Liver (tissue), 9 donors: ENCODE measurements around the gene MOSPD3. TPM values are rescaled to one million over a fixed set of nuclear protein-coding genes. Genes with fewer than 3 reads are reported as not detected.

ENCODE experiments used
- DNase-seq: peaks from one replicate; pipeline ENCODE4 v3.0.0-alpha.2; 2017; ENCODE audit warnings: low spot score
- H3K27ac ChIP-seq, 2 donors: one replicate each; pipeline ENCODE4 v1.7.0; 2013; ENCODE audit warnings: inconsistent platforms in 2 of 2, low read length in 2 of 2, control low read depth in 1 of 2, low read depth in 1 of 2, mild to moderate bottlenecking in 1 of 2
- H3K27me3 ChIP-seq, 4 donors: one replicate each; pipeline versions ENCODE4 v1.6.1 to v1.7.0; 2013; ENCODE audit warnings: low read length in 3 of 4, inconsistent platforms in 1 of 4, mild to moderate bottlenecking in 1 of 4, moderate library complexity in 1 of 4; ENCODE audit not compliant: control insufficient read depth in 4 of 4, insufficient read depth in 4 of 4
- H3K36me3 ChIP-seq, 4 donors: one replicate each; pipeline versions ENCODE4 v1.6.1 to v1.7.0; 2013; ENCODE audit warnings: low read length in 3 of 4, mild to moderate bottlenecking in 3 of 4, low read depth in 1 of 4, moderate library complexity in 1 of 4; ENCODE audit not compliant: control insufficient read depth in 4 of 4, insufficient read depth in 3 of 4
- H3K4me1 ChIP-seq, 4 donors: one replicate each; pipeline versions ENCODE4 v1.6.1 to v1.7.0; 2013; ENCODE audit warnings: low read length in 3 of 4, mild to moderate bottlenecking in 3 of 4, moderate library complexity in 1 of 4; ENCODE audit not compliant: control insufficient read depth in 4 of 4, insufficient read depth in 4 of 4
- H3K4me3 ChIP-seq, 3 donors: one replicate each; pipeline versions ENCODE4 v1.6.1 to v1.7.0; 2013; ENCODE audit warnings: low read length in 3 of 3, control low read depth in 1 of 3, low read depth in 1 of 3, mild to moderate bottlenecking in 1 of 3
- H3K9ac ChIP-seq, 2 donors: one replicate each; pipeline ENCODE4 v1.7.0; 2013; ENCODE audit warnings: low read length in 2 of 2, mild to moderate bottlenecking in 2 of 2, moderate library complexity in 2 of 2, control low read depth in 1 of 2, low read depth in 1 of 2
- H3K9me3 ChIP-seq, 4 donors: one replicate each; pipeline versions ENCODE4 v1.6.1 to v1.7.0; 2013; ENCODE audit warnings: low read length in 3 of 4; ENCODE audit not compliant: control insufficient read depth in 4 of 4
- ATF3 ChIP-seq: IDR thresholded peaks from 2 replicates; pipeline ENCODE4 v1.6.1; 2016; ENCODE audit warnings: antibody characterized with exemption
- CTCF ChIP-seq: fragments of 150-350 bp; IDR thresholded peaks from 2 replicates; pipeline ENCODE4 v1.5.1; 2017; ENCODE audit warnings: improper control_type of control experiment, low read depth, low read length; ENCODE audit not compliant: missing input control
- EGR1 ChIP-seq, 2 donors: IDR thresholded peaks; 2 replicates each; pipeline ENCODE4 v1.6.1; 2016 to 2018; ENCODE audit warnings: antibody characterized with exemption in 2 of 2, low read depth in 2 of 2
- FOXA1 ChIP-seq: IDR thresholded peaks from 2 replicates; pipeline ENCODE4 v1.6.1; 2016; ENCODE audit warnings: antibody characterized with exemption
- FOXA2 ChIP-seq: IDR thresholded peaks from 2 replicates; pipeline ENCODE4 v1.6.1; 2016; ENCODE audit warnings: antibody characterized with exemption
- GABPA ChIP-seq, 2 donors: IDR thresholded peaks in 1 of 2; conservative IDR thresholded peaks in 1 of 2; 2 replicates each; pipeline ENCODE4 v1.6.1; 2016; ENCODE audit warnings: antibody characterized with exemption in 2 of 2, mild to moderate bottlenecking in 1 of 2, moderate library complexity in 1 of 2
- HNF4A ChIP-seq, 2 donors: conservative IDR thresholded peaks; 2 replicates each; pipeline ENCODE4 v1.6.1; 2016; ENCODE audit warnings: antibody characterized with exemption in 2 of 2, mild to moderate bottlenecking in 2 of 2
- HNF4G ChIP-seq: IDR thresholded peaks from 2 replicates; pipeline ENCODE4 v1.6.1; 2016; ENCODE audit warnings: antibody characterized with exemption
- JUND ChIP-seq, 2 donors: IDR thresholded peaks; 2 replicates each; pipeline ENCODE4 v1.6.1; 2016; ENCODE audit warnings: antibody characterized with exemption in 2 of 2
- MAX ChIP-seq: IDR thresholded peaks from 2 replicates; pipeline ENCODE4 v1.6.1; 2016; ENCODE audit warnings: antibody characterized with exemption
- NR2F2 ChIP-seq: IDR thresholded peaks from 2 replicates; pipeline ENCODE4 v1.6.1; 2016; ENCODE audit warnings: antibody characterized with exemption
- RAD21 ChIP-seq, 2 donors: IDR thresholded peaks; 2 replicates each; pipeline ENCODE4 v1.6.1; 2016; ENCODE audit warnings: antibody characterized with exemption in 2 of 2, mild to moderate bottlenecking in 2 of 2
- RXRA ChIP-seq, 2 donors: IDR thresholded peaks; 2 replicates each; pipeline ENCODE4 v1.6.1; 2017 to 2018; ENCODE audit warnings: antibody characterized with exemption in 2 of 2, mild to moderate bottlenecking in 1 of 2
- SP1 ChIP-seq: IDR thresholded peaks from 2 replicates; pipeline ENCODE4 v1.6.1; 2018; ENCODE audit warnings: antibody characterized with exemption, mild to moderate bottlenecking
- TAF1 ChIP-seq: conservative IDR thresholded peaks from 2 replicates; pipeline ENCODE4 v1.6.1; 2016; ENCODE audit warnings: antibody characterized with exemption, mild to moderate bottlenecking
- YY1 ChIP-seq: IDR thresholded peaks from 2 replicates; pipeline ENCODE4 v1.6.1; 2016; ENCODE audit warnings: antibody characterized with exemption, mild to moderate bottlenecking
- WGBS: extraction: QIAGEN DNeasy Blood & Tissue Kit; methylation state at CpG from one replicate; pipeline ENCODE4 v1.1.7; 2013; 5-methylcytosine and 5-hydroxymethylcytosine counted together
- polyA plus RNA-seq, 2 donors: library from polyadenylated mRNA; stranded (reverse) in 1 of 2; unstranded in 1 of 2; fragments of 200-250 nt in 1 of 2; fragments of >200 nt in 1 of 2; fragmentation: Nextera tagmentation in 1 of 2; extraction: Ambion mirVana in 1 of 2; gene quantifications; one replicate each; pipeline versions ENCODE4 v1.2.1 to v1.2.3, GENCODE V29; 2013 to 2015
- total RNA-seq, 2 donors: library from RNA; depleted of rRNA; stranded (reverse); fragments of >200 nt; gene quantifications; one replicate each; pipeline ENCODE4 v1.2.3, GENCODE V29; 2014
- TF ChIP-seq, protein P1 (sequence below): IDR thresholded peaks from 2 replicates; pipeline ENCODE4 v1.6.1; 2016; ENCODE audit warnings: antibody characterized with exemption
- donor health status: healthy.
- donor health status: healthy.
- donor health status: healthy.
- donor health status: healthy.
- donor health status: healthy.

The MOSPD3 gene
- total and polyA plus RNA-seq, 4 donors = 3.5 to 15.7 (median 8.6) TPM

DNA sequence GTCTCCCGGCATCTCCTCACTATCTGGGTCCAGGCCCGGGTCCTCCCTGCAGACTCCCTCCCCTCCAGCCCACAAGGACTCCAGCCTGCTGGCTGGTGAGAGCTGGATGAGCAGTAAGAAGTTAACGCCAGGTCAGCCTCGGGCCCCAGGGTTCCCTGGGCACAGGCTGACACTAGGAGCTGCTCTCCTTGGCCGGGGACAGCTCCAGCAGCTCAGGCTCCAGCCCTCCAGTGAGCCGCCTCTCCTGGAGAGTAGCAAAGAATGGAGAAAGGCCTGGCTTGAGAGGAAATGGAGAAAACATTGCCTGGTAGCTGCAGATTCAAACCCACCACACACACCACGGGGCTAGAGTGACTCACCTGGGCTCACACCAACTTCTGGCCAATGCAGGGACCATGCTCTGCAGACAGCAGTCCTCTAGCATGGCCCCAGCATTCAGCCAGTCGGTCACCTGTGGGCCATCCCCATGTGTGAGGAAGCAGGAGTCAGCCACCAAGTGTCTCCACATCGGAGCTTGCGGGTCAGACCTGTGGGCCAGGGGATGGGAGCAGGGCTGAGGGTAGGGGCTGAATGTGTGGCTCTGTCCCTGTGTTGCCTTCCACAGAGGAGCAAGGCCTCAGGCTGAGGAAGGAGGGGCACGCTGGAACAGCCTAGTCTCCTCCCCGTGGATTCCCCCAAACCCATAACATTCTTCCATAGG is 45.2 kb upstream of the MOSPD3 start:
- H3K27ac ChIP-seq = peak overlapping the region; percentile 84 to 90
- TF ChIP-seq RAD21 (IDR thresholded peaks at IDR 0.05) = no peak
- no peak for TF ChIP-seq GABPA (IDR thresholded peaks at IDR 0.05 in 1 of 2, conservative IDR thresholded peaks at IDR 0.05 in 1 of 2)
- TF ChIP-seq SP1 = no peak
- TF ChIP-seq EGR1 (IDR thresholded peaks at IDR 0.05; ENCODE audit: low read depth in 2 of 2) = no peak
- no peak for TF ChIP-seq TAF1
- no peak for TF ChIP-seq NR2F2
- TF ChIP-seq HNF4G = no peak
- no peak for TF ChIP-seq ATF3
- TF ChIP-seq FOXA1 = no peak
- no peak for TF ChIP-seq HNF4A (conservative IDR thresholded peaks at IDR 0.05)
- TF ChIP-seq FOXA2 = no peak
- no peaks in the 10 kb centered on the region for H3K27me3 ChIP-seq
- H3K4me3 ChIP-seq = no peak overlapping the region
- peaks cover 37 to 94% (median 77%) of the 10 kb centered on the region in 4 donors for H3K4me1 ChIP-seq
- 72% methylated on average over 12 of the region's 12 CpGs for WGBS
- H3K36me3 ChIP-seq = peaks cover 0 to 15% (median 7%) of the 10 kb centered on the region in 4 donors
- H3K9me3 ChIP-seq = no peaks in the 10 kb centered on the region
- no peak for DNase-seq
- H3K9ac ChIP-seq = peak overlapping the region in 1 of 2 donors; percentile 9

DNA sequence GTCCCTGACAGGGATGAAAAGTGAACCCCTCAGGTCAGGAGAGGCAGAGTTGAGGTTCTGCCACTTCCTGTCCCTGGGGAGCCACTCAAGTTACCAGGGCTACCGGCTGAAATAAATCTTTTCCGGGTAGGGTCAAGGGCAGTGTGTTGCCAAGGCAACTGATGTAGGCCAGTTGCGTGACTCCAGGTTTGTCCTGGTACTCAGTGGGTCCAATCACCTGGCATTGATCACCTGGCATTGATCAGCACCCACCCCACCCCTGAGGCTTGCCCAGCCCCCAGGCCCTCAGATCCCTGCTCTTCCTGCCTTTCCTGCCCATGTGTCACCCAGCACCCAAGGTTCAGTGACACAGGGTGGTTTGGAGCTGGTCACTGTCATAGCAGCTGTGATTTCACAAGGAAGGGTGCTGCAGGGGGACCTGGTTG is 44.6 kb upstream of the MOSPD3 start:
- Histone ChIP-seq H3K27me3 (no peaks in the 10 kb centered on the region), H3K36me3 (peaks cover 0 to 12% (median 2%) of the 10 kb centered on the region in 4 donors), H3K27ac (peak overlapping the region; percentile 84 to 90), H3K4me1 (peaks cover 37 to 89% (median 74%) of the 10 kb centered on the region in 4 donors), H3K4me3 (no peak overlapping the region), H3K9me3 (no peaks in the 10 kb centered on the region), H3K9ac (peak overlapping the region in 1 of 2 donors; percentile 10)
- no peak for TF ChIP-seq SP1
- no peak for TF ChIP-seq JUND (IDR thresholded peaks at IDR 0.05)
- TF ChIP-seq CTCF = no peak
- TF ChIP-seq ATF3 = no peak
- TF ChIP-seq FOXA2 = no peak
- no peak for TF ChIP-seq TAF1
- TF ChIP-seq FOXA1 = no peak
- WGBS = 16% methylated on average over 3 of the region's 3 CpGs
- no peak for DNase-seq

DNA sequence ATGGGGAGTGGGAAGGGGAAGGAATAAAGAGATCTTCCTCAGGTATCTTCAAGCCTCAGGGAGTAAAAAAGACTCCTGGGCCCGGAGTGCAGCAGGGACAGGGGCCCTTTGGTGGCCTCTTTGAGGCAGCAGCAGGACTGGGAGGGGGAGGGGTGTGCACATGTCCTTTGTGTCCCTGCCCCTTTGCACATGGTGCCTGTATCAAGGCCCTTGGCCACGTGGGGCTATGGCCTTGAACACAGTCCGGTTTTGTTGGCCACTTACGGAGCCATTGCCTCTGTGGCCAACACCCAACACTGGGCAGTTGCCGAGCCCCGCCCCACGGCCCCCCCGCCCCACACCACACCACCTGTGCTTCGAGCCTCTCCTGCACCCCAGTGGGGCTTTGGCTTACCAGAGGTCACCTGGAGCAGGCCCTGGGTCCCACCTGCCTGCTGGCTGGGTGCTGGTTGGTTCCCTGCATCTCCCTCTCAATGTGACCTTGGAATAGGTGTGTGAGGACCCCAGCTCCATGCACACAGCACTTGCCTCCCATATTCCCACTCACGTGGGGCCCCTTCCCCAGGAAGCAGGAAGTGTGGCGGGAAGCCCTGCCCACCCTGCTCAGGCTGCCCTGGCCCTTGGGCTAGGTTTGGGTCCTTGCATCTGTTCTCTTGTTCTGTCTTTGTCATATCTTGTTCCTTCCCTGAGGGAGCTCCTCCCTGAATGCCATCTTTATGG is 44.0 kb upstream of the MOSPD3 start:
- Histone ChIP-seq H3K4me1 (peaks cover 37 to 83% (median 69%) of the 10 kb centered on the region in 4 donors), H3K36me3 (peaks cover 0 to 6% (median 0%) of the 10 kb centered on the region in 4 donors), H3K27me3 (no peaks in the 10 kb centered on the region), H3K9me3 (no peaks in the 10 kb centered on the region), H3K9ac (peak overlapping the region in 1 of 2 donors; percentile 26), H3K27ac (peak overlapping the region; percentile 84 to 90), H3K4me3 (peak overlapping the region in 1 of 3 donors; percentile 33)
- 29% methylated on average over 11 of the region's 11 CpGs for WGBS
- peak; percentile 53 for DNase-seq
- TF ChIP-seq FOXA2 (peak; percentile 53), NR2F2 (no peak), CTCF (no peak), HNF4A (conservative IDR thresholded peaks at IDR 0.05) (peak; percentile 84 to 93), FOXA1 (no peak), YY1 (peak; percentile 63), HNF4G (no peak), RXRA (IDR thresholded peaks at IDR 0.05) (peak; percentile 75 to 88), RAD21 (IDR thresholded peaks at IDR 0.05) (peak; percentile 12 to 26), JUND (IDR thresholded peaks at IDR 0.05) (peak in 1 of 2 donors; percentile 44), GABPA (IDR thresholded peaks at IDR 0.05 in 1 of 2, conservative IDR thresholded peaks at IDR 0.05 in 1 of 2) (no peak), MAX (peak; percentile 97), TAF1 (no peak), SP1 (peak; percentile 82)
- TF ChIP-seq, protein P1, sequence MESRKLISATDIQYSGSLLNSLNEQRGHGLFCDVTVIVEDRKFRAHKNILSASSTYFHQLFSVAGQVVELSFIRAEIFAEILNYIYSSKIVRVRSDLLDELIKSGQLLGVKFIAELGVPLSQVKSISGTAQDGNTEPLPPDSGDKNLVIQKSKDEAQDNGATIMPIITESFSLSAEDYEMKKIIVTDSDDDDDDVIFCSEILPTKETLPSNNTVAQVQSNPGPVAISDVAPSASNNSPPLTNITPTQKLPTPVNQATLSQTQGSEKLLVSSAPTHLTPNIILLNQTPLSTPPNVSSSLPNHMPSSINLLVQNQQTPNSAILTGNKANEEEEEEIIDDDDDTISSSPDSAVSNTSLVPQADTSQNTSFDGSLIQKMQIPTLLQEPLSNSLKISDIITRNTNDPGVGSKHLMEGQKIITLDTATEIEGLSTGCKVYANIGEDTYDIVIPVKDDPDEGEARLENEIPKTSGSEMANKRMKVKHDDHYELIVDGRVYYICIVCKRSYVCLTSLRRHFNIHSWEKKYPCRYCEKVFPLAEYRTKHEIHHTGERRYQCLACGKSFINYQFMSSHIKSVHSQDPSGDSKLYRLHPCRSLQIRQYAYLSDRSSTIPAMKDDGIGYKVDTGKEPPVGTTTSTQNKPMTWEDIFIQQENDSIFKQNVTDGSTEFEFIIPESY = peak; percentile 73
